Mesenteric fat pad (tissue), 1 donor: ENCODE data around the gene EML1. TPM values are rescaled to one million over a fixed set of nuclear protein-coding genes. Genes with fewer than 3 reads are reported as not detected.

Source experiments
- DNase-seq: peaks from one replicate; pipeline ENCODE4 v3.0.0-alpha.2; 2020; ENCODE audit warnings: low spot score
- total RNA-seq: library from RNA; stranded (reverse); fragmentation: NEBNext Ultra II Directional; extraction: Animal tissue kit (Norgen Biotek cat#: 25700); gene quantifications from one replicate; pipeline ENCODE4 v1.2.1, GENCODE V29; 2021
- donor health status: DM: yes; HTN: yes; CAD: no.

EML1 gene
- total RNA-seq, 1 donor from 2014 or later = 32.5 TPM

- DNase-seq = peak; percentile 65
These were observed 10.0 kb downstream of the EML1 start for GRCh38 chr14:99803106-99803775.

- DNase-seq = peak; percentile 6
These were observed 10.6 kb downstream of the EML1 start for GRCh38 chr14:99803803-99804202.

DNA sequence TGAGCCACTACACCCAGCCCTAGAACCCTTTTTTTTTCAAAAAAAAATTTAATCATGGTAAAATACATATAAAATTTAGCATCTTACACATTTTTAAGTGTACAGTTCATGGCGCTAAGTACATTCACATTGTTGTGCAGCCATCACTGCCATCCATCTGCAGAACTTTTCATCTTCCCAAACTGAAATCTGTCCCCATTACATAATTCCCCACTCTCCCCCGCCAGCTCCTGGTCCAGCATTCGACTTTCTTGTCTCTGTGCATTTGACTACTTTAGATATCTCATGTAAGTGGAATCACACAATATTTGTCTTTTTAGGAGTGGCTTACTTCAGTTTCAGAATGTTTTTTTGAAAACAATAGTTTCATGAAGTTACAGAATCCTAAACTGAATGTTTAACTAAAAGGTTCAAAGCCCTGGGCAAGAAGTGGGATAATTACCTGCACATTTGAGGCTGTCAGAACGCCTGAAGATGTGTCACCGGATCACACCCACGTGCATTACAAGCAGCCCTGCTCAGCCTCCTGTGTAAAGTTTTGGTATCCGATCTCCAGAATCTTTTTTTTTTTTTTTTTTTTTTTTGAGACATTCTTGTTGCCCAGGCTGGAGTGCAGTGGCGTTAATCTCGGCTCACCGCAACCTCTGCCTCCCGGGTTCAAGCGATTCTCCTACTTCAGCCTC, 12.7 kb downstream of the EML1 start:
- DNase-seq = peak; percentile 3

- DNase-seq = peak; percentile 24
These were observed 13.6 kb downstream of the EML1 start for GRCh38 chr14:99806836-99807235.

DNA sequence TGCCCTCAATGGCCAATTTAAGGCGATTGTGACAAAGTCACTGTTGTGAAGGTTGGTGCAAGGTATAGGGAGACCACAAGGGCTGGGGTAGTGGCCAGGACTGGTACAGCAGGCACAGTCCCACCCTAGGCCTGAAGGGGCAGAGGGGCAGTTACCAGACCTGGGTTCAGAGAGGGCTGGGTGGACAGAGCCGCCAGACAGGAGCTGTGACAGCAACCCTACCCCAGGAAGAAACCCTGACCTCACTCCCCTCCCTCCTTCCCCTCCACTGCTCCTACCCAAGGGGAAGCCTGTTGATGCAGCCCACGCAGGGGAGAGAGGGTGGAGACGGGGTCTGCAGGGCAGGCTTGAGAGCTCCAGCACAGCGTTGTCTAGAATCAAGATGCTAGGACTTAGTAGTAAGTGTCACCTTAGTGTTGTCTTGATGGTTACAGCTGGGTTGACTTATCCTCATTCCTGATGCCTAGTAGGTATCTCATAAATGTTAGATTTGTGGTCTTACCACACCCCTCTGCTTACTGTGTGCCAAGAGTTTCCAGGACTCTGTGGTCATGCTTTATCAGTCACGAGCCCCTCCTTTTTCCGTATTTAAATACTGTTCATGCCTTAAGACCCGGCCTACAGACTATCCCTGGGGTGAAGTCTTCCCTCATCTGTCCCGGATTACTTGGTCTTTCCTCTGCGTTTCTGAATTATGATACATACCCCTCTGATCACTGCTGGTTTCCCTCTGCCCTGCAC, 14.4 kb downstream of the EML1 start:
- DNase-seq = peak; percentile 71

DNA sequence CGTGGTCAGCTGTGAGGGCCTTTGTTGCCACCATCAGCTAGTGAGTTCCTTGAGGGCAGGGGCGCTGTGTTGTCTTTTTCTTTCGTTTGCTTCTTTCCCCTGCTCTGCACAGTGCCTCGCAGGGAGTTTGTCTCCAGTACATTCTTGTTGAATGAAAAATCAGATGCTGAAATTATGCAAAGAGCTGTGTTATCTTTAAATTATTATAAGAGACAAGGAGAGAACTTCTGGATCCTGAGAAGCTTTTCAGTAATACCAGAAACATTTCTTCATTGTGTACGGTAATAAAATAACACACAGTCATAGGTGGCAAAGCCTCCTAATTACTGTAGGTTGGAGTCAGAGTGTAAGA, 14.9 kb downstream of the EML1 start:
- DNase-seq = no peak

DNA sequence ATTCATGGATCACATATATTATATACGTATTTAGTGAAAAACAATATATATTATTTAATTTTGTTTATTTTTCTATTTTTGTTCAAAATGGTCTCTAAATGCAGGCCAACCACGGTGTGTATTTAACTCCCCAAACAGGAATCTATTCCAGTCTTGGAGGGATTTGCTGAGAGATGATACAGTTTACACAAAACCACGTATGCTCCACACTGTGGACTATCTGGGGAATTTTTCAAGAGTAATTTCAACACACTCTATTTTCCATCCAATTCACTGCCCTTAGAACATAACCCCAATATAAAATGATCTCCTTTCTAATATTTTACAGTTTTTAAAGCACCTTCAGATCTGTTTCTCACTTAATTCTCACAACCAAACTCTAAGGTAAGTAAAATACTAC, 15.3 kb downstream of the EML1 start:
- DNase-seq = no peak

GRCh38 chr14:99809360-99809759, 16.1 kb downstream of the EML1 start:
- peak; percentile 91 for DNase-seq

DNA sequence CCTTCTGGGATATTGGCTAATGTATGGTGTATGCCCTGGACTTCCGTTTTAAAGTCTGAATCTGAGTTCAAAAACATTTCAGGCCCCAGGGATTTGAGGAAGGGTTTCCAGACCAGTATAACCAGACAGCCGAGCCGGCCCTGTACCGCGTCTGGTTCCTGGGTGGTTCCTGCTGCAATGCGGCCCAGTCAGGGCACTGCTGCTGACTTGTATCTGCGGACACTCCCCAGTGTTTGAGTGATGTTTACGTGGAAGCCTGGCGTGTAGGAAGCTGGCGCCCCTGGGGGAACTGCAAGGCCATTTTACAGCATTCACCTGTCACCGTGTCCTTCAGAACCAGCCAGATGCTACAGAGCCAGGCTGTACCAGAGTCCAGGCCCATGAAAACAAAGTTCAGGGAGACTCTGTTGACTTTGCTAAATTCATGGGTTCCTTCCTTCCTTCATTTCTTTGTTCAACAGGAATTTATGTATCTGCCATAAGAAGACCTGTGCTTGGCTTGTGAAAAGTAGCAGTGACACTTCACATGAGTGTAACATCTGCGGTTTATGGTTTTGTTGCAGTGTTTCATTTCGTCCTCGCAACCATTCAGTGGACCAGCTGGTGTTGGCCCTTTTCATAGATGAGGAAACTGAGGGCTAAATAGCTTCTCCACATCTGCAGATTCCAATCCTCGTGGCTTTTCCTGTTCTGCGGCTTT, 16.8 kb downstream of the EML1 start:
- peak; percentile 85 for DNase-seq

DNA sequence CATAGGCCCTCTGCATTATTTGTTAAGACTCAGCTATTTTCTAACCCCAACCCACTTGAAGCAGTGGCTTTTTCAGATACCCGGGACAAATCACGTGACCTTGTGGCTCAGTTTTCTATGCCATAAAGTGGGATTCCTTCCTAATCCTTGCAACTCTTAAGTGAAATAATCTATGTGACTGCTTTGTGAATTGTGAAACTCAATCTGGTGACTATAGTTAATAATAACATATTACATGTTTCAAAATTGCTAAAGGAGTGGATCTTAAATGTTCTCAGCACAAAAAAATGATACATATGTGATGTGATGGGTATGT, 17.3 kb downstream of the EML1 start:
- DNase-seq = no peak

DNA sequence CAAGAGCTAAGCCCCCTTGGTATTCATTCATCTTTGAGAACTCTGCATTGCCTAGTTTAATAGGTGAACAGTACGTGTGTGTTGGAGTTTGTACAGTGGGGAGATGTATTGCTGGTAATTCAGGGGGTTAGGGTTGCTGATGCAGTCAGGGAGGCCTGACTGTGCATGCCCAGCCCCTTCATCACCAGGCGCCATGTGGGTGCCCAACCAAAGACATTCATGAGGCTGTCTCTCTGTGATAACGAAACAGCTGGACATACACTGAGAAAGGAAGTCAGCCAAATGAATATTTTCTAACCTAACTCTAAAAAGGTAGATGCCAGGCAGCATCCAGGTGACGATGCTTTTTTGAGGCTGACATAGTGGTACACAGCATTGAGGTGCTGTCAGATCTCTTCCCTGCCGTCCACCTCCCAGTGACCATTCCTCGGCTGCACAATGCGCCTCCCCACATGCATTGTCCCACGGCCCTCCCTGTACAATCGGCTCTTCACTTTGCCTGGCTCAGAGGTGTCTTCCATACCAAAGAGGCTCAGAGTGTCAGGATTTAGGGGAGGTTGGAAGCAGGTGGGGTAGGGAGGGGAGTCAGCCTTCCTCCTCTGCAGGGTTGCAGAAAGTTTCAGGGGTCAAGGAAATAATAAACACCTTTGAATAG, 19.0 kb downstream of the EML1 start:
- DNase-seq = peak; percentile 73

GRCh38 chr14:99812892-99813291, 19.7 kb downstream of the EML1 start:
- peak; percentile 0 for DNase-seq

- no peak for DNase-seq
These were observed 22.5 kb downstream of the EML1 start for GRCh38 chr14:99815696-99816095.

DNA sequence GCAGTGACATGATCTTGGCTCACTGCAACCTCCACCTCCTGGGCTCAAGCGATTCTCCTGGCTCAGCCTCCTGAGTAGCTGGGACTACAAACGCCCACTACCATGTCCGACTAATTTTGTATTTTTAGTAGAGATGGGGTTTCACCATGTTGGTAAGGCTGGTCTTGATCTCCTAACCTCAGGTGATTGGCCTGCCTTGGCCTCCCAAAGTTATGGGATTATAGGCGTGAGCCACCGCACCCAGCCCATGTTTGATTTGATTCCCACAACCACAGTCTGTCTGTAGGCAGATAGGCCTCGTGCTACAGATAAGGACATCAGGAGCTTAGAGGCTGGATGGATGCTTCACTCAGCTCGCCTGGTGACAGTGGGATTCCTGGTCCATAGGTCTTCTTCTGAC, 23.0 kb downstream of the EML1 start:
- peak; percentile 43 for DNase-seq

DNA sequence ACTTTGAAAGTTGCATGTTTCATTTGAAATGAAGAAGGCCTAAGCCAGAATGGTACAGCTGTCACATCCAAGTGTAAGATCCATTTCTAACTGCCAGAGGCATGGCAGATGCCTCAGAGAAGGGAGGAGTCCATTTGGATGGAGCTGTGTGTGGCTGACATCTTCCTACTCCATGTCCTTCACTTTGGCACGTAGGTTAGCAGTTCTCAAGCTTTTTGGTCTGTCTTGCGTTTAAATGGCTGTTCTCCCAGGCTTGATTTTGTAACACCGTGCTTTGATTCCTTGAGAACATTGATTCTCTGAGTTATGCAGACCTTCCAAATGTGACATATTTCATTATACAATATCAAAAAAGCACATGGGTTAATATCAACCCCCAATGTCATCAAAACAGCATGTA, 23.4 kb downstream of the EML1 start:
- DNase-seq = no peak

DNA sequence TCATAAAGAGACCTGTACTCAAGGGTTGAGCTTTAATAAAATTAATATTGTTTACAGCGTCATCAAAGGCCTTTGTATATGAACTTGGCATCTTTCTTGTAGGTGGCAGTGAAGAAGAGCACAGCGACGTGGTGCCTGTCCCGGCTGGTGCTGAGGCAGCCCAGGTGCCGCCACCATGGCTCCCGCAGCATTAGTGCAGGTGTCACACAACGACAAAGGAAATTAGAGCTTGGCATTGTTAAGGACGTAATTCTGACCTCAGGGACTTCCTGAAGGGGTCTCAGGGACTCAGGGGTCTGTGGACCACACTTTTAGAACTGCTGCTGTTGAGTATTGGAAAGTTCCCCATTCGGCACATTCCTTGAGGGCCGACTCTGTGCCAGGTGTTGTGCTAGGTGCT, 24.1 kb downstream of the EML1 start:
- peak; percentile 67 for DNase-seq

GRCh38 chr14:99818503-99819036, 25.4 kb downstream of the EML1 start:
- DNase-seq = peak; percentile 55

- DNase-seq = peak; percentile 22
These were observed 26.3 kb downstream of the EML1 start for GRCh38 chr14:99819514-99819913.

GRCh38 chr14:99820702-99821331, 27.6 kb downstream of the EML1 start:
- DNase-seq = no peak
